Peyer's patch (tissue), 4 donors: ENCODE data around the gene PIK3C2G.

Experiments
- POLR2A ChIP-seq, 2 donors: fragments of 450-650 bp; IDR thresholded peaks; one replicate each; pipeline ENCODE4 v1.5.1; 2017; ENCODE audit warnings: antibody characterized with exemption in 2 of 2, mild to moderate bottlenecking in 2 of 2, moderate library complexity in 2 of 2
- TF ChIP-seq, protein P1 (sequence below), 6 experiments: fragments of 450-650 bp in 4 of 6; fragments of 200-600 bp in 2 of 6; sonication (generic) in 1 of 6; IDR thresholded peaks; one replicate each; pipeline ENCODE4 v1.5.1; 2017 to 2019; ENCODE audit warnings: antibody characterized with exemption in 6 of 6, mild to moderate bottlenecking in 3 of 6, moderate library complexity in 1 of 6

DNA sequence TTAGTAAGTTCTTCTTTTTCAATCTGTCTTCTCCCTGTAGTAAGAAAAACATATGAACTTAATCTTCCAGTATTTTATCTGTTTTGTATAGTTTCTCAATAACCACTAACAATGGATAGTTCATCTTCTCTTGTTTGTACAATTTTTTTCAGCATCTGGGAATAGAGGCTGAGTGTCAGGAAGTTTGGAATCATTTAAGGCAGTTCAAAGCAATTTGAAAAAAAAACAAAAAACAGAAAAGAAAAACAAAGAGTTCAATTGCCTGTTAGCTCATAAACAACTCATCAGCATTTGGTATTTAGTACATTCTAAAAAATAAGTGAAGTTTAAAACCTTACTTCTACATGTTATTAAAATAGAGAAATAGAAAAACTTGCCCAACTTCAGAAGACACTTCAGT lies 359.7 kb downstream of the PIK3C2G start:
- TF ChIP-seq, protein P1, sequence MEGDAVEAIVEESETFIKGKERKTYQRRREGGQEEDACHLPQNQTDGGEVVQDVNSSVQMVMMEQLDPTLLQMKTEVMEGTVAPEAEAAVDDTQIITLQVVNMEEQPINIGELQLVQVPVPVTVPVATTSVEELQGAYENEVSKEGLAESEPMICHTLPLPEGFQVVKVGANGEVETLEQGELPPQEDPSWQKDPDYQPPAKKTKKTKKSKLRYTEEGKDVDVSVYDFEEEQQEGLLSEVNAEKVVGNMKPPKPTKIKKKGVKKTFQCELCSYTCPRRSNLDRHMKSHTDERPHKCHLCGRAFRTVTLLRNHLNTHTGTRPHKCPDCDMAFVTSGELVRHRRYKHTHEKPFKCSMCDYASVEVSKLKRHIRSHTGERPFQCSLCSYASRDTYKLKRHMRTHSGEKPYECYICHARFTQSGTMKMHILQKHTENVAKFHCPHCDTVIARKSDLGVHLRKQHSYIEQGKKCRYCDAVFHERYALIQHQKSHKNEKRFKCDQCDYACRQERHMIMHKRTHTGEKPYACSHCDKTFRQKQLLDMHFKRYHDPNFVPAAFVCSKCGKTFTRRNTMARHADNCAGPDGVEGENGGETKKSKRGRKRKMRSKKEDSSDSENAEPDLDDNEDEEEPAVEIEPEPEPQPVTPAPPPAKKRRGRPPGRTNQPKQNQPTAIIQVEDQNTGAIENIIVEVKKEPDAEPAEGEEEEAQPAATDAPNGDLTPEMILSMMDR (IDR thresholded peaks at IDR 0.05) = no peak
- TF ChIP-seq POLR2A (IDR thresholded peaks at IDR 0.05) = no peak
